HG03565 (cell line): ENCODE data around the gene MORF4L2.
A peak's percentile ranks its signal among the peaks of the same experiment; 100 is the strongest.

Experiments used
- ATAC-seq: cut with Tn5 transposase; IDR thresholded peaks from one replicate; pipeline ENCODE4 v1.9.1; 2021; ENCODE audit warnings: mild to moderate bottlenecking, moderate library complexity; ENCODE audit not compliant: unreplicated experiment

Gene MORF4L2

GRCh38 chrX:103686199-103687072, at the start of gene MORF4L2:
Gene MORF4L2 (minus strand): TSS chrX:103686699. CDS start chrX:103677027, 9,672 bp downstream.
- peak; percentile 92 for ATAC-seq

- no peak for ATAC-seq
Measured at GRCh38 chrX:103734125-103734760, 47.7 kb upstream of the MORF4L2 start.

DNA sequence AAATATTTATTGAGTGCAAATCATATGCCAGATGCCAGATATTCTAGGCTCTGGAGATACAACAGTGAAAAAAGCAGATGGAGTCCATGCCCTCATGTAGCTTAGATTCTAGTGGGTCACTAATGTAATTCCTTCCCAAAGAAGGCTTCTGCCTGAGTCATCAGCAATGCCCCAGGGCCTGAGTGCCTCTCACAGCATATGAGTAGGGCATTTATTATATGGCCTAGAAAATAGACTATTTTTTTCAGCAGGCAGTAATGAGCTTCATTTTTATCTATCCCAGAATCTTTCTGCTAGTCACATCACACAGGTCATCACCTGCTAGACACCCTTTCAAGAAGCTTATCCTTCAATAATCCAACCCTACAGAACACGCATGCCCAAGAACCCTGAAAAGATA, 46.5 kb upstream of the MORF4L2 start:
- no peak for ATAC-seq

DNA sequence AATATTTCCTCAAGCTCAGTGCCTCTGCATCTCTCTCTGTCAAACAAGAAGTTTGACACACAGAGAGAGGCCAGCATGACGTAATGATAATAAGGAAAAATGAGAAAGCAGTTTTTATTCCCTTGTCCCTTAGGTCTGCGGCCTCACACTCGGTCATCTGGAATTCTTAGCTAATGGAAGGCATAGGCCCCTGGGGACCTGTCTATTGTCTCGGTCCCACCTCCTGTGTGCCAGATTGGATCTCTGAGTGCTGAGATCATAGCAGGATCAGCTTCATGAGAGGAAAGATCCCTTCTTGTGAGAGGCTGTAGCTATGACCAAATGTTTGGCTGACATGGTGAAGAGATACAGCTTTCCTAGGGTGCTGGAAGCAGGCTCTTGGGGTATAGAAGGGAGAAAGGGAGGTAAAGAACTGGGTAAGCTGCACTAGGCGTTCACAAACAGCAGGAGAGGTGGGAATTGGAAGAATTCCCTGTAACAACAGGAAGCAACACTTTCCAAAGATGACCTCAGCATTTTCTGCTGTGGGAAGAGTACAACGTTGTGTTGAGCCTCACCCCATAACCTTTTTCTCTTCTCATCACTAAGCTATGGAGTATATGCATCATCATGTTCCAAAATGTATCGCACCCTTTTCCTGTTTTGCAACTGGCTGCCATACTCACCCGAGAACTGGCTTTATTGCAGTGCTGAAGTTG, 44.4 kb upstream of the MORF4L2 start:
- ATAC-seq = no peak

- no peak for ATAC-seq
Measured at GRCh38 chrX:103730147-103730795, 43.8 kb upstream of the MORF4L2 start.

GRCh38 chrX:103729015-103729414, 42.5 kb upstream of the MORF4L2 start:
- no peak for ATAC-seq

GRCh38 chrX:103727115-103727514, 40.6 kb upstream of the MORF4L2 start:
- no peak for ATAC-seq

GRCh38 chrX:103726477-103726876, 40.0 kb upstream of the MORF4L2 start:
- ATAC-seq = no peak

DNA sequence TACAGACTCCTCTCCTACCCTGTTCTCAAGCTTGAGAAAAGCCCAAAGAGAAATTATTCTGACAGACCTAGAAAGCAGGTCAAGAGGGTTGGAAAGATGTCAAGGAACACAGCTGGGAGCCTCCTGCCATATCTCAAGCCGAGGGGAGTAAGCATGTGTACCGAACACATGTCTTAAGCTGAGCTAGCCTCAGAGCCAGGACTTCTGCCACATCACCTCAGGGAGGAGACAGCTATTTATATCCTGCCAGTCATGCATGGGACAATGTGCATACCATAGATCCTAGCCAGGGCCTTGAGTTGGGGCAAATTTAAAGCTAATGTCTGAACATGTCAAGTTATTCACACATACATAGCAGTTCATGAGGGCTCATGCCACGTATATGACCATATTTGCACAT, 36.0 kb upstream of the MORF4L2 start:
- ATAC-seq = no peak

GRCh38 chrX:103718120-103718519, 31.6 kb upstream of the MORF4L2 start:
- ATAC-seq = no peak

- ATAC-seq = no peak
Measured at GRCh38 chrX:103716962-103717361, 30.5 kb upstream of the MORF4L2 start.

DNA sequence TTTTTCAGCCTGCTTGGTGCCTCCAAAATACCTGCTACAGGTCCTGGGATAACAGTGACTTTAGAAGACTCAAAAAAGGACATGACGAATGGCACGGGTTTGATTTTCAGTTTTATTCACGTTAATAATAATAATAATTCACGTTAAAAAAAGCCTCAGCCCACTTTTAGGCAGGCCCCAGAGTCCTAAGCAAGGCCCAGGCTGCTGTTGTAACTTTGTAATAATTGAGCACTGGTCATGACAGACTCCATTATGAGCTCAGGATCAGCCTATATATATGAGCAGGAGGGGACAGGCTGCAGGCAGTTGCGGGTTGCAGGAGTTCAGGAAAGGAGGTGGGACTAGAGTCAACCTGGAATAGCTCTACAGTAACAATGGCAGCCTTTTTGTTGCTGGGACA, 24.1 kb upstream of the MORF4L2 start, which contains the start of gene TMEM31:
Gene TMEM31, plus strand, starts transcription at position 301 of the 400 bp plus-strand sequence. CDS start 1,350 bp downstream, outside the sequence.
- ATAC-seq = no peak

DNA sequence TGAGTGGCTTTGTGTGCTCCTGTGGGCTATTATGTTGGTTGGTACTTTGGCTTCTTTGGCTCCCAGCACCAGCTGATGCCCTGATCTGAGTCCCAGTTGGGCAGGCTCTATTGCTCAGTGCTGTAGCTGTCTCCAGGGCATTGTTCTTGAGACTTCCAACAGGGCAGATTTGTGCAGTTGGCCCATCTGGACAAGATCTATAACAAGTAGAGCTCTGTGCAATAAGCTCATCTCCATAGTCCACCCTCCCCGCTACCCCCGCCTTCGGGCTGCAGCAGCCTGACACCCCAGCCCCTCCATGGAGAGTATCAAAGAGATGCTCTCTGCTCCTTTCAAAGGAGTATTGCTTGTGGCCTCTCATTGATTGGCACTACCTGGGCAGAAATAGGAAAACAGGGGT, 18.4 kb upstream of the MORF4L2 start:
- no peak for ATAC-seq

- ATAC-seq = no peak
Measured at GRCh38 chrX:103699243-103699642, 12.7 kb upstream of the MORF4L2 start.

DNA sequence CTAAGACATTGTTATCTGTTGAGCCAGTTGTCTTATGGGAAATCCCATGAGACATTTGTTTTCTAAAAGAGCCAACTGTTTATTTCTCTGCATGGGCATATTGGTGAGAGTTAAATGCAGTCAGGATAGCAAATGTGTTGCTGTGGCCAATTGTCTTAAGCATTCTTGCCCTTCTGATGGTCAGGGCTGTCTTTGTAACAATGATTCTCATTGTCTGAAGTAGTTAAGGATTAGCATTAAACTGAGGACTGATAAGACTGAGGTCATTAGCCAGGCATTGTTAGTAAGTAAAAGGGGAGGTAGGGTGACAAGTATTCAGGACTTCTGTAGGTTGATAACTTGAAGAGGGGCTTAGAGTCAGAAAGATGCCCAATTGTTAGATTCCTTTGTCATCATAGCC, 11.2 kb upstream of the MORF4L2 start:
- no peak for ATAC-seq

- ATAC-seq = no peak
Measured at GRCh38 chrX:103691059-103691458, 4.6 kb upstream of the MORF4L2 start.

- ATAC-seq = no peak
Measured at GRCh38 chrX:103688946-103689345, 2.4 kb upstream of the MORF4L2 start.

DNA sequence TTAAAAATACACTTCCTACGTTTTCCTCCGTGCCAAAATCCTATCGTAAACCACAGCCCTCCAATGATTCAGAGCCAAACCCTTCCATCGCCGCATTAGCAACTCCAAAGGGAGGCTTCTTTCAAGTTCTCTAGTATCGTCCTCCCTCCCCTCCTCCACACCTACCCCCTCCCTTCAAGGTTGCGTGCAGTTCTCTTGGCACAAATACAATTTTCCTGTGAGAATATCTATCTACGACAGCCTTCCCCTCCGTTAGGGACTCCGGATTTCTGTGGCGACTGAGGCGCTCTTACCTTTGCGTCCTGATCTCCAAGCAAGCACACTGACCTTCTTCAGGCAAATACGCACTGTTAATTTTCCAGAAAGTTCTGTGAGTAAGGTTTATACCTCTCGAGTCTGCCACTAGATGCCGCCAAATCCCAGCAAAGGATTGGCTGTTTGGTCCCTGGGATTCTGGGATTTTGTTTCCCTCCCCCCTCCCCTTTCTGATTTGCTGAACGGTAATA, 1.2 kb upstream of the MORF4L2 start:
- ATAC-seq = no peak

GRCh38 chrX:103687073-103687695, 685 bp upstream of the MORF4L2 start:
- ATAC-seq = peak; percentile 21

GRCh38 chrX:103685396-103685795, 1.1 kb downstream of the MORF4L2 start:
- no peak for ATAC-seq
